ENCODE measurements around the gene FEV.

DNA sequence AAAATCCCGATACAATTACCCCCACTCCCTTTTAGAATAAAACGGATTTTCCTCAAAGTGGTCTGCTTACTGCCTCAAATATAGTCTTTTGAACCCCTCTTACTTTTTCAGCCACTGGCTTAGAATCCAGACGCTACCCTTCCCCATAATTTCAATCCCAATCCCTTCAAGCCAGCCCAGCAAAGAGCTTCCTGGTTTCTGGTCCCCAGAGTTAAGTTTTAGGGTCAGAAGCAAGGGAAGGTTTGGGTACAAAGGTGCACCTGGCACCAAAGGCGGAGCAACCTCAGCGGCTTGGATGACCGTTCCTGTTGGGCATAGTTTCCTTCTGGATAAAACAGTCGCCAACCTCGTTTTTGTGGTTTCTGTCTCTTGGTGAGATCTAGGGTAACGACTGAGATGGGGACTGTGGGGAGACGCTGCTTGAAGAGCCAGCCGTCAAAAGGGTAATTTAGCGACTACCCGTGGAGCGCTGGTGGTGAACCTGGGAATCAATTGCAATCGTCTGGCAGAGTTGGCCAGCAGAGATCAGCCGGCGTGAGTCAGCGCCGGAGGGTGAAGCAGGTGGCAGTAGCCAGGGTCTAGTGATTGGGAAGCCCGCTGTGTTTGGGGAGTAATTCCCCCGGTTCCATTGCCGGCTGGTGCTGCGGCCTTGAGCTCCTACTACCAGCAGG lies 1.6 kb downstream of the FEV start:
- TF ChIP-seq, protein P1, sequence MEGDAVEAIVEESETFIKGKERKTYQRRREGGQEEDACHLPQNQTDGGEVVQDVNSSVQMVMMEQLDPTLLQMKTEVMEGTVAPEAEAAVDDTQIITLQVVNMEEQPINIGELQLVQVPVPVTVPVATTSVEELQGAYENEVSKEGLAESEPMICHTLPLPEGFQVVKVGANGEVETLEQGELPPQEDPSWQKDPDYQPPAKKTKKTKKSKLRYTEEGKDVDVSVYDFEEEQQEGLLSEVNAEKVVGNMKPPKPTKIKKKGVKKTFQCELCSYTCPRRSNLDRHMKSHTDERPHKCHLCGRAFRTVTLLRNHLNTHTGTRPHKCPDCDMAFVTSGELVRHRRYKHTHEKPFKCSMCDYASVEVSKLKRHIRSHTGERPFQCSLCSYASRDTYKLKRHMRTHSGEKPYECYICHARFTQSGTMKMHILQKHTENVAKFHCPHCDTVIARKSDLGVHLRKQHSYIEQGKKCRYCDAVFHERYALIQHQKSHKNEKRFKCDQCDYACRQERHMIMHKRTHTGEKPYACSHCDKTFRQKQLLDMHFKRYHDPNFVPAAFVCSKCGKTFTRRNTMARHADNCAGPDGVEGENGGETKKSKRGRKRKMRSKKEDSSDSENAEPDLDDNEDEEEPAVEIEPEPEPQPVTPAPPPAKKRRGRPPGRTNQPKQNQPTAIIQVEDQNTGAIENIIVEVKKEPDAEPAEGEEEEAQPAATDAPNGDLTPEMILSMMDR (IDR thresholded peaks at IDR 0.05; ENCODE audit: poor library complexity) = no peak
- TF ChIP-seq EZH2 (IDR thresholded peaks at IDR 0.05; ENCODE audit: borderline replicate concordance) (peak; percentile 29), EZH2phosphoT487 (IDR thresholded peaks at IDR 0.05; ENCODE audit: low read depth, severe bottlenecking, unreplicated experiment) (peak; percentile 52)

Measured in hepatocyte (in vitro differentiated cells).